Prostate gland (tissue), 2 donors: ENCODE data around the gene SLC12A3. TPM values are rescaled to one million over a fixed set of nuclear protein-coding genes. Genes with fewer than 3 reads are reported as not detected.

ENCODE experiments used
- DNase-seq: peaks from one replicate; pipeline ENCODE4 v3.0.0-alpha.2; 2019; ENCODE audit warnings: low spot score
- H3K27ac ChIP-seq, 2 donors: fragments of 200-600 bp; sonication (generic); 2 replicates each; pipeline ENCODE4 v1.5.1; 2017 to 2019
- H3K27me3 ChIP-seq: fragments of 200-600 bp; sonication (generic); replicated peaks from 2 replicates; pipeline ENCODE4 v1.5.1; 2019; ENCODE audit not compliant: insufficient read depth
- H3K36me3 ChIP-seq, 2 donors: fragments of 200-600 bp; sonication (generic); 1 replicate in 1 of 2; 2 replicates in 1 of 2; pipeline versions ENCODE4 v1.5.1 to v1.8.1; 2017 to 2019
- H3K4me1 ChIP-seq: fragments of 200-600 bp; sonication (generic); replicated peaks from 2 replicates; pipeline ENCODE4 v1.5.1; 2019
- H3K4me3 ChIP-seq, 2 donors: fragments of 200-600 bp; sonication (generic); 2 replicates each; pipeline ENCODE4 v1.5.1; 2017 to 2019
- H3K9me3 ChIP-seq: fragments of 200-600 bp; sonication (generic); 2 replicates; pipeline ENCODE4 v1.5.1; 2017
- CTCF ChIP-seq, 4 experiments: fragments of 200-600 bp in 2 of 4; fragments of 450-650 bp in 2 of 4; sonication (generic) in 2 of 4; IDR thresholded peaks; 1 replicate in 3 of 4; 2 replicates in 1 of 4; pipeline ENCODE4 v1.5.1; 2016 to 2019; ENCODE audit warnings: antibody characterized with exemption in 4 of 4, mild to moderate bottlenecking in 2 of 4, moderate library complexity in 2 of 4
- POLR2A ChIP-seq: fragments of 450-650 bp; IDR thresholded peaks from one replicate; pipeline ENCODE4 v1.6.1; 2016; ENCODE audit warnings: antibody characterized with exemption, mild to moderate bottlenecking
- POLR2AphosphoS5 ChIP-seq: sonication (generic); formaldehyde crosslinking; IDR thresholded peaks from one replicate; pipeline ENCODE4 v1.6.1; 2017; ENCODE audit warnings: antibody characterized with exemption
- WGBS: methylation state at CpG from one replicate; pipeline ENCODE4 v1.1.5; 2018; 5-methylcytosine and 5-hydroxymethylcytosine counted together
- intact Hi-C: fragments of 100-400 bp; cut with DNase I; formaldehyde crosslinking; loops from one replicate; pipeline ENCODE4 v1.14.2; 2022
- total RNA-seq, 2 donors: library from RNA; depleted of rRNA; stranded (reverse); fragments of >200 nt; gene quantifications; one replicate each; pipeline ENCODE4 v1.1.0, GENCODE V29; 2016

The SLC12A3 gene
- total RNA-seq, 2 donors from 2014 or later, result 0.23 TPM; not detected in 1

- no peak for DNase-seq
- H3K4me1 ChIP-seq, result no peaks in the 10 kb centered on the region
- TF ChIP-seq CTCF (IDR thresholded peaks at IDR 0.05) (peak in 1 of 4 experiments; percentile 29), POLR2AphosphoS5 (no peak)
- no peaks in the 10 kb centered on the region for H3K9me3 ChIP-seq
- WGBS, result 51% methylated on average over 3 of the region's 3 CpGs
- no peak overlapping the region for H3K27ac ChIP-seq
- no peaks in the 10 kb centered on the region for H3K36me3 ChIP-seq
- H3K27me3 ChIP-seq, result no peaks in the 10 kb centered on the region
- no peak overlapping the region for H3K4me3 ChIP-seq
- intact Hi-C loops, result no loop called here
Observed at GRCh38 chr16:56824331-56824730, 40.7 kb upstream of the SLC12A3 start.

DNA sequence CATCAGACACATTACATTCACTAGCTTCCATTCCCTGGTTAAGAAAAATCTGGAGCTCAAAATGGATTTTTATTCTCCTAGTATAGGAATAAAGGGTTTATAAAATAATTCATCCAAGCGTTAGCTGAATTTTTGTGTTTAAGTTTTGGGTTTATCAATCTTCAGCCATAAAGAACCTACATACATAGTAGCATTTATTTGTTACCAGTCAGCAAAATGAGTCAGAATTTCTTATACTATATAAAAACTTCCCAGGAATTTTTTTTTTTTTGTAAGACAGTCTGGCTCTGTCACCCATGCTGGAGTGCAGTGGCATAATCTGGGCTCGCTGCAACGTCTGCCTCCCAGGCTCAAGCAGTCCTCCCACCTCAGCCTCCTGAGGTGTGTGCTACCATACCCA, 40.2 kb upstream of the SLC12A3 start:
- H3K27ac ChIP-seq, result no peak overlapping the region
- TF ChIP-seq POLR2A, result no peak
- TF ChIP-seq CTCF (IDR thresholded peaks at IDR 0.05), result no peak
- no peak for TF ChIP-seq POLR2AphosphoS5
- no peak overlapping the region for H3K4me3 ChIP-seq
- no peaks in the 10 kb centered on the region for H3K36me3 ChIP-seq
- no peak for DNase-seq
- intact Hi-C loops, result no loop called here
- H3K4me1 ChIP-seq, result no peaks in the 10 kb centered on the region
- no peaks in the 10 kb centered on the region for H3K27me3 ChIP-seq
- no peaks in the 10 kb centered on the region for H3K9me3 ChIP-seq
- WGBS, result 88% methylated on average over 3 of the region's 3 CpGs

- H3K27ac ChIP-seq, result no peak overlapping the region
- no peaks in the 10 kb centered on the region for H3K27me3 ChIP-seq
- no peaks in the 10 kb centered on the region for H3K36me3 ChIP-seq
- no peak for DNase-seq
- TF ChIP-seq POLR2A, result no peak
- TF ChIP-seq CTCF (IDR thresholded peaks at IDR 0.05), result no peak
- TF ChIP-seq POLR2AphosphoS5, result no peak
- intact Hi-C loops, result no loop called here
- H3K4me3 ChIP-seq, result no peak overlapping the region
- no peaks in the 10 kb centered on the region for H3K4me1 ChIP-seq
- H3K9me3 ChIP-seq, result no peaks in the 10 kb centered on the region
Observed at GRCh38 chr16:56825826-56826225, 39.2 kb upstream of the SLC12A3 start.

DNA sequence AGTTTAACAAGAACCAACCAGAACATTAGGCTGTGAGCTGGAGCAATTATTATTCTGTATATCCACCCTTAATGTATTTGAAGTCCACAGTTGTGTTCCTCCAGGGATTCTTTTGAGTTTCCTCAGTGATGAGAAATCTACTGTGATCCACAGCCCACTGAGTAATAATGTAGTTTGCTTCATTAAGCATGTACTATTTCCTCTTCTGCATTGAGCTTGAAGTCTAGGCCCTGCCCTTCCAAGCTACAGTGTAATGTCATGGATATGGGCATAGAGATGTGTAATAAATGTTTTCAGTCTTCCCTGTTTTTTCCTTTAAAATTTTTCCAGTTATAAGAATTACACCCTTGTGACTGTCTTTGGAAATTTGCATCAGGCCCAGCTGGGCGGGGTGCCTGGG, 36.4 kb upstream of the SLC12A3 start:
- Histone ChIP-seq H3K4me1 (no peaks in the 10 kb centered on the region), H3K27ac (no peak overlapping the region), H3K9me3 (no peaks in the 10 kb centered on the region), H3K27me3 (no peaks in the 10 kb centered on the region), H3K4me3 (no peak overlapping the region), H3K36me3 (no peaks in the 10 kb centered on the region)
- no peak for TF ChIP-seq POLR2AphosphoS5
- TF ChIP-seq CTCF (IDR thresholded peaks at IDR 0.05), result no peak
- no peak for TF ChIP-seq POLR2A
- intact Hi-C loops, result no loop called here
- DNase-seq, result no peak
- WGBS, result 92% methylated on average over 1 of the region's 1 CpG

GRCh38 chr16:56830669-56831068, 34.3 kb upstream of the SLC12A3 start:
- no peaks in the 10 kb centered on the region for H3K36me3 ChIP-seq
- intact Hi-C loops, result no loop called here
- no peak overlapping the region for H3K27ac ChIP-seq
- no peak for DNase-seq
- H3K9me3 ChIP-seq, result no peaks in the 10 kb centered on the region
- no peak overlapping the region for H3K4me3 ChIP-seq
- 43% methylated on average over 2 of the region's 2 CpGs for WGBS
- H3K27me3 ChIP-seq, result no peaks in the 10 kb centered on the region
- no peak for TF ChIP-seq CTCF (IDR thresholded peaks at IDR 0.05)
- TF ChIP-seq POLR2AphosphoS5, result no peak
- TF ChIP-seq POLR2A, result no peak
- no peaks in the 10 kb centered on the region for H3K4me1 ChIP-seq
